HG02973 (cell line): Measurements from ENCODE around the gene HMGN1.

Experiments
- ATAC-seq: cut with Tn5 transposase; IDR thresholded peaks from one replicate; pipeline ENCODE4 v1.9.1; 2021; ENCODE audit warnings: moderate library complexity; ENCODE audit not compliant: unreplicated experiment

The HMGN1 gene

DNA sequence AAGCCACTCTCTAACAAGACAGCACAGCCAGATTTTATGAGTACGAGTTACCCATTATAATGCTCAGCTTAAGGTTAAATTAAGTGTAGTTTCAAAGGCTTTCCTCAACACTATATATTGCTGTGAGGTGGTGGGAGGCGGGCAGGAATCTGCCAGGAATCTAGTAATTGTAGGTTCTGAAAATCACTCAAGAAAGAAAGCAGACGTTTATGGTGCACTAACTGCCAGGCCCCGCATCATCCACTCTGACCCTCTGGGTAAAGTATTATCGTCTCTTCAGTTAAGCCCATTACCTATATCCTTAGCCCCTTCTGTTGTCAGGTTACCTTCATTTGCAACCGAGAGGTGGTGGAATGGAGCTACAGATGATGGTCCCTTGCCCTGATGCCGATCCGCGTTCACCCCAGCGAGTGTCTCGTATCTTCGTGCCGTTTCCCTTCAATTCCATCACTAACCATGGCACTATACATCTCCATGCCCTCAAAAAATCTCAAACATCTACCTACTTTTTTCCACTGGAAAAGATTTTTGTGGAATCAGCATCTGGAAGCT lies 12.4 kb downstream of the HMGN1 start:
- ATAC-seq, result no peak

- ATAC-seq, result no peak
Measured at GRCh38 chr21:39334611-39335010, 14.3 kb downstream of the HMGN1 start.

GRCh38 chr21:39332175-39332574 lies 16.7 kb downstream of the HMGN1 start:
- no peak for ATAC-seq

DNA sequence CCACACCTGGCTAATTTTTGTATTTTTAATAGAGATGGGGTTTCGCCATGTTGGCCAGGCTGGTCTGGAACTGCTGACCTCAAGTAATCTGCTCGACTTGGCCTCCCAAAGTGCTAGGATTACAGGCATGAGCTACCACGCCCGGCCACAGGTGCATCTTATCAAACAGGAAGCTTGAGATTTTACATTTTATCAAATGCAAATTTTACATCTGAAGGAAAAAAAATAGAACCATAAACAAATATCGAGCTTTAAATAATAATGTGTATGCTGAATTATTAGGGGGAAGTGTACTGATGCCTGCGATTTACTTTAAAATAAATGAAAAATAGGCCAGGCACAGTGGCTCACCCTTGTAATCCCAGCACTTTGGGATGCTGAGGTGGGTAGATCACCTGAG lies 18.9 kb downstream of the HMGN1 start:
- no peak for ATAC-seq

- ATAC-seq, result no peak
Measured at GRCh38 chr21:39327727-39328126, 21.2 kb downstream of the HMGN1 start.

DNA sequence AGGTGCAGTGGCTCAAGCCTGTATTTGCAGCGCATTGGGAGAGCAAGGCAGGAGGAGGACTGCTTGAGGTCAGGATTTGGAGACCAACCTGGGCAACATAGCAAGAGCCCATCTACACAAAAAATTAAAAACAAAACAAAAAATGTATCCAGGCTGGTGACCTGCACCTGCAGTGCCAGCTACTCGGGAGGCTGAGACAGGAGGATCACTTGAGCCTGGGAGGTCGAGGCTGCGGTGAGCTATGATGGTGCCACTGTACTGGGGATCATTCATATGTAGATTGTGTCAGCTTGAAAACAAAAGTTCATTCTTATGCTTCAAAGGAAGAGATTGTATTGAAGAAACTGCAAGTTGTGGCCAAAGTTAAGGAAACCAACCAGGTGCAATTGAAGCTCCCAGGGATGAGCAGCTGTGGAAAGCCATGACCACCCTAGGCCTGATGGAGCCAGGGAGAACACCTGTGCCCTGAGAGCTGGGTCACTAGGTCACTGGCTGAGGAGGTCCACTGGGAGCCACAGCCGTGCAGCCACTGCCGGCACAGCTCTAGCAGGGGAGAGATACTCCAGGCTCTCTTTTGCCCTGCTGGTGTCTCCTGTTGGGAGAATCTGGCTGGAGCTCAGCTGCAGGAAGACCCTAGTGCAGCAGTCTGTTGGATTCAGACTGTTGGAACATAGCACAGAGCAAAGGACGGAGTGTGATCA lies 22.1 kb downstream of the HMGN1 start:
- ATAC-seq, result no peak

GRCh38 chr21:39325458-39325857 lies 23.4 kb downstream of the HMGN1 start:
- no peak for ATAC-seq

GRCh38 chr21:39321424-39321823 lies 27.5 kb downstream of the HMGN1 start:
- no peak for ATAC-seq

DNA sequence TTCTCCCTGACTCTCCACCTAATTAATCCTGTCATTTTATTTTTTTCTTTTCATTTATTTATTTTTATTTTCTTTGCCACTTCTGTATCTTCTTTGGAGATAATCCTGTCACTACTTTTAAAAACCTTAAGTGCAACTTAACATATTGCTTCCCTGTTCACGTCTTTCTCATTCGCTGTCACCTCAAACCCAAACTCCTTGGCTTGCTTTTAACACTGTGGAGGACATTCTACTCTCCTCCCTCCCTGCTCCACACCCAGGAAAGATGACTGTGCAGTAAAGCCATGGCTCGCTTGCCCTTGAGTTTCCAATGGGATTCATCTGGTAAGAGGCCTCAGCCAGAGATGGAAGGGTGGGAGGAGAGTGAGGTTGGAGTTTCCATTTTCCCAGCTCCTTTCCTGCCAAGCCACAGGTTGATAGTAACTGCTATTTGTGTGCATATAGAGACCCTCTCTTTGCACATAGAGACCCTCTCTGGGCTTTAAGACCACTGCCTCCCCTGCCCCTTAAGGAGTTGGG lies 29.0 kb downstream of the HMGN1 start:
- ATAC-seq, result no peak

GRCh38 chr21:39319251-39319756 lies 29.6 kb downstream of the HMGN1 start:
- no peak for ATAC-seq

- ATAC-seq, result no peak
Measured at GRCh38 chr21:39318091-39318959, 30.6 kb downstream of the HMGN1 start.

GRCh38 chr21:39317134-39318090 lies 31.5 kb downstream of the HMGN1 start:
- no peak for ATAC-seq

DNA sequence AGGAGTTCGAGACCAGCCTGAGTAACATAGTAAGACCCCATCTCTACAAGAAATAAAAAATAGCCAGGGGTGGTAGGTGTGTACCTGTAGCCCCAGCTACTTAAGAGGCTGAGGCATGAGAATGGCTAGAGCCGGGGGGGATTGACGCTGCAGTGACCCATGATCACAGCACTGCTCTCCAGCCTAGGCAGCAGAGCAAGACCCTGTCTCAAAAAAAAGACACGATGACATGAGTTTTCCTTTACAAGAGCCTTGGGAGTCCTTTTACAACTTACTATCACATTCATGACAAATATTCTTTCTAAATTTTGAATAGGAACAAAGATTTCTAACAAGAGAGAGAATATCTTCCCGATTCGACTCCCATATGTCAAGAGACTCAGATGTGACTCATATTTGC lies 32.2 kb downstream of the HMGN1 start:
- no peak for ATAC-seq

DNA sequence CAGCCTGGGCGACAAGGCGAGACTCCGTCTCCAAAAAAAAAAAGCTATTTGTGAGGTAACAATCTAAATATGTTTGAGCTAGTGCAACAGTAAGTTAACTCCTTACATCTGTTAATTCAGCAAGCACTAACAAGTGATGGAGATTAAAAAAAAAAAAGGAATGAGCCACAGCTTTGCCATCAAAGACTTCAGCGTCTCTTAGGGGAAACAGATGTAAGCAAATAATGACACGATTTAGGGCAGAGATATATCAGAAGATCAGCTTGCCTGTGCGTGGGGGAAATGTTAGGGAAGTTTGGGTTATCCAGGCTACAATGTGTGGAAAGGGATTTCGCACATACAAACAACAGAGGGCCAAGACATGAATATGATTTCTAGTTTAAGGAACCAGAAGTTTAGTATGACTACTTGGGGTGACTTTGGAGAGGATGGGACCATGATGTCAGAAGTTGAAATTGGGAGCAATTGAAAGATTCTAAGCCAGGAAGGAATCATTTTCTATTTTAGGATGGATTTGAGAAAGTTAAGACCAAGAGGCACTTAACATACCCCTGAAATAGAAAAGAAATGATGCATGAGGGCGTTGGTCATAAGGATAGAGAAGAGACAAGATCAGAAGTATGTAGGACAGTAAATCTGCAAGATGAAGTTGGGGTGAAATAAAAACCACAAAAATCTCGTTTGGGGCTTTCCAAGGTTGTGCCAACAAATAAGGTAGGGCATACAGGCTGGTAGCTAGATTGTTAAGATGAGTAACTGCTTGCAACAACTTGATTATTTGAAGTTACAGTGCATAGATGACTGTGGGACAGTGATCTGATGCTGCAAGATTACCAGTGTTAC lies 33.1 kb downstream of the HMGN1 start:
- no peak for ATAC-seq

- ATAC-seq, result peak; percentile 6
Measured at GRCh38 chr21:39314143-39315027, 34.5 kb downstream of the HMGN1 start.

DNA sequence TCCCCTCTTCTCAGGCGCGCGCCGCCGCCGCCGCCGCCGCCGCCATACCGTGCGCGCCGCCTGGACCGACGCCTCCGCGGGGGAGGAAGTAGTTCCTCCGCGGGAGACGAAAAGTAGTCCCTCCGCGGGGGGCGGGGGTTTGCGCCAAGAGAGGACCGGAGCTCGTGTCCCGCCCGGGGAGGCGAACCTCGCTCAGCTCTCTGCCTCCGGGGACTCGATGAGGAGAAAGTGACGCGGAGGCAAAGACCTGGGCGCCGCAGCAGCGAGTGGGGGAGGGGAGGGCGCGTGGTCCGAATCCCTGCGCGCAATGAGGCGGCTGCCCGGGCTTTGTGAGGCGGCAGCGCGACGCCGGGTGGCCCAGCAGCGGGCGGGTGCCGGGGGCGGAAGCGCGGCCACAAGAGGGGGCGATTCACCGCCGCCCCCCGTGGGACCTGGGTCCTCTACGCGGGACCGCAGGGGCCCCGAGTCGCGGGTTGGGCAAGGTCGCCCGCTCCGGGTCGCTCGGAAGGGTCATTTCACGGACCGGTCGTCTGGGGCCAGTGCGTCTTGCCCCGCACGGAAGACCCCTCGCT lies 35.2 kb downstream of the HMGN1 start, which contains the start of gene BRWD1:
BRWD1 (minus strand) TSS at position 62 of the 572 bp plus-strand sequence. CDS start 141 bp downstream, outside the sequence.
- peak; percentile 41 for ATAC-seq

DNA sequence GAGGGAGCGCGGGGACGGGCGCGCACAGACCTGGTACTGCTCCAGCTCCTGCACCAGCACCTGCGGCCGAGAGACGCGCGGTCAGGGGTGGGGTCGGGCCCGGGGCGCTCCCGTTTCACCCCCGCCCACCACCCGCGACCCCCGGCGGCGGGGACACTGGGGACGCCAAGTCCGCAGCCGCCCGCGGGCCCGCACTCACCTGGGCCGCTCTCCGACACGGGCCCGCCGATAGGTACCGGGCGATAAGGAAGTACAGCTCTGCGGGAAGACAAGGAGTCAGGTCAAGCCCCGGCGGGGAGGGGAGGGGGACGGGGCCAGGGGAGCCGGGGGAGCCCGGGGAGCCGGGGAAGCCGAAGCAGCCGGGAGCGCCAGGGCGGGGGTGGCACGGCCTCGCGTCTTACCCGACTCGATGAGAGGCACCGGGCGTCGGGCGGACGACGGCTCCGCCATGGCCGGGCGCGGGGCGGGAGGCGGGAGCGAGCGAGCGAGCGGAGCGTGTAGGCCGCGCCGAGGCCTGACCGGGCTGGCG lies 35.8 kb downstream of the HMGN1 start:
- ATAC-seq, result peak; percentile 6
